Measurements from ENCODE around the gene IRX5.

The IRX5 gene

DNA sequence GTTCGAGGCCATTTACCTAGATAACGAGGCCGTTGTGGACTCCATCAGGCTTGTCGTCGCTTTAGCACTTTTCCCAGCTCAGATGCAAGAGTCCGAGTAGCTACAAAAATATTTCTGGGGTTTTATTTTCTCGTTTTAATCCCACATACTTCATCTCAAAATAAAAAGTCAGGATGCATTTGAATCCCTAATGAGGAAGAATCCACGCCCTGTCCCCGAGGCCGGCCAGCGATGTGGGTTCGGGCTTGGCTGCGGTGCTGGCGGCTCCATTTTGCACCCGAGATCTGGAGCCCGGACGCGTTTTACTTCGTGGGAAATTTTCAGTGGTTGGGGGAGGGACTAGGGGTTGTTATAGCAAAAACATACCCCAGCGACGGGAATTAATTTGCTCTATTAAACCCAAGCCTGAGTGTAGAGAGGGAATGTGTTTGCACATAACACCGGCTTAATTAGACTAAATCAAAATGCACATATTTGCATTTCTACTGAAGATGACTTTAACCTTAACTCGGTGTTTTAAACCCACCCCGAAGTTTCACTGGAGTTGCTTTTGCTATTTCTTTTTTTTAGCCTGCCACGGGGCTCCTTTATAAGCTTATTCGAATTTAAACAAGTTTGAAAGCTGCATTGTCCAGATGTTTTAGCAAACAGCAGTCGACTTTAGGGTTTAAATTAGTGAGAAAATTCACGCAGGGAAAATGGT, 4.8 kb downstream of the IRX5 start:
- DNase-seq, result no peak
- no peaks in the 10 kb centered on the region for H3K36me3 ChIP-seq (replicated peaks)
- no peak overlapping the region for H3K27ac ChIP-seq
- peaks cover 85% of the 10 kb centered on the region for H3K27me3 ChIP-seq (replicated peaks)
- TF ChIP-seq, protein P1, sequence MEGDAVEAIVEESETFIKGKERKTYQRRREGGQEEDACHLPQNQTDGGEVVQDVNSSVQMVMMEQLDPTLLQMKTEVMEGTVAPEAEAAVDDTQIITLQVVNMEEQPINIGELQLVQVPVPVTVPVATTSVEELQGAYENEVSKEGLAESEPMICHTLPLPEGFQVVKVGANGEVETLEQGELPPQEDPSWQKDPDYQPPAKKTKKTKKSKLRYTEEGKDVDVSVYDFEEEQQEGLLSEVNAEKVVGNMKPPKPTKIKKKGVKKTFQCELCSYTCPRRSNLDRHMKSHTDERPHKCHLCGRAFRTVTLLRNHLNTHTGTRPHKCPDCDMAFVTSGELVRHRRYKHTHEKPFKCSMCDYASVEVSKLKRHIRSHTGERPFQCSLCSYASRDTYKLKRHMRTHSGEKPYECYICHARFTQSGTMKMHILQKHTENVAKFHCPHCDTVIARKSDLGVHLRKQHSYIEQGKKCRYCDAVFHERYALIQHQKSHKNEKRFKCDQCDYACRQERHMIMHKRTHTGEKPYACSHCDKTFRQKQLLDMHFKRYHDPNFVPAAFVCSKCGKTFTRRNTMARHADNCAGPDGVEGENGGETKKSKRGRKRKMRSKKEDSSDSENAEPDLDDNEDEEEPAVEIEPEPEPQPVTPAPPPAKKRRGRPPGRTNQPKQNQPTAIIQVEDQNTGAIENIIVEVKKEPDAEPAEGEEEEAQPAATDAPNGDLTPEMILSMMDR (IDR thresholded peaks at IDR 0.05; ENCODE audit: low read depth, low read length, missing control alignments), result no peak
- in situ Hi-C loops (cut with HindIII; ENCODE audit: low pct_ligation_motif_present, low sequenced_read_pairs), result loop anchor here (25.0 kb wide), 1 partner anchor 648 kb away; the partner anchor contains the start of gene IRX3
- H3K4me3 ChIP-seq (ENCODE audit: low read depth, low read length), result no peak overlapping the region

DNA sequence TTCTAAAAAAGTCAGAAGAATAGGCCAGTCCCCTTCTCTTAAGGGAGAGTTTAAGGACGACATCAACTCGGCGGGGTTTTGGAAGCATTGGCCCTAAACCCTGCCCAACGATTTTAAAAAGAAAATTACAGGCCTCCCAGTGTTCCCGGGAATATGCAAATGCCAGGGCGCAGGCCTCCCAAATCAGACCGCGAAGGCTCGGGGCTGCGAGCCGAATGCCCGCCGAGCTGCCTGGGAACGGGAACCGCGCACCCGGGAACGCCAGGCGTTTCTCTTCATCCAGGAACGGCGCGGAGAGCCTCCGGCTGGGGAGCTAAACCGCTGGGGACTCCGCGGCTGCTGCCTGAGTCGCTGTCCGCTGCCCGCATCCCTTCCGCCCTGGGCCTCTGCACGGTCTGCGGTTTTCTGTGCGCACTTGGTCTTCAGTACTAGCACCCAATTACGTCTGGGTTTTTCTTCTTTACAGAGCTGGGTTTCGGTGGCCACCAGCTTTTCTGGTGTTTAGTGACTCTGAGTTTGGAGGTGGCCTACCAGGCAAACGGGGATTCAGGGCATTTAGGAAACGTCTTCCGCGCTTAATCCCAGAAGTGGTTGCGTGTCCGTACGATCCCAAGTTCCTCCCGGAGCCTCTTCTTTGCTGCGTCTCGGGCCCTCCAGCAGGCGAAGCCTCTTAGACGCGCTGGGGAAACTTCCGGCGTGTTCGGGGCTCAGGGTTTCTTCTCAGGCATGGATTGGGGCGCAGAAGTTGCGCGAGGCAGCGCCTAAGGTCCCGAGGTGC, 5.7 kb downstream of the IRX5 start:
- H3K4me3 ChIP-seq (ENCODE audit: low read depth, low read length), result no peak overlapping the region
- in situ Hi-C loops (cut with HindIII; ENCODE audit: low pct_ligation_motif_present, low sequenced_read_pairs), result loop anchor here (25.0 kb wide), 1 partner anchor 649 kb away; the partner anchor contains the start of gene IRX3

DNA sequence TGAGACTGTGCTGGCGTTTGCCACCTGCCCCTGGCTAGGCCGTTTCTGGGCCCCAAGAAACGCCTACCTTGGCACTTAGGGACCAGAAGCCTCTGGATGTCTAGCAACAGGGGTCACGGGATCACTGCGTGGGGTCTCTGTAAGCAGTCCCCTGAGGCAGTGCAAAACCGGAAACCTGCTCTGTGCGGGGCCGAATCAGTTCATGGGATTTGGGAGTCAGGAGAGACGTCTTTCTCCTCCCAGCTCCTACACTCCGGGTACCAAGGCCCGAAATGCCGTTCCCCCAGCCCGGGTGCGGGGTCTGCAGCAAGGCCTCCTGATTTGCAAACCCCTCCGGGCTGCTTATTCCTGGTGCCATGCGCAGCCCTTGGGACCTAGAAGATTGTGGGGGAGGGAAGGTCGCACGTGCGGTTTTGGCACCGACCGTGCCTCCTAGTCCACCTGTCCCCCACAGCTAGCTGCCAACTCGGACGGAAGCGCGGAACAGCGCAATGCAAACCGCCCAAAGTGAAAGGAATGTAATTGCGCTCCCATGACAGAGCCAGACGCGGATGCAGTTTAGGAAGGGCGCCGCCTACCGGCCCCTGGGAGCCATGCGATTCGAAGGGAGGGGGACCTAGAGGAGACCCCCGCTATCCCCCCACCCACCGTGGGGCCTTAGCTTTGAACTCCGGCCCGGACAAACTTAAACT, 6.5 kb downstream of the IRX5 start:
- DNase-seq, result no peak
- Histone ChIP-seq H3K4me3 (ENCODE audit: low read depth, low read length) (peak overlapping the region; percentile 22), H3K27me3 (replicated peaks) (peaks cover 94% of the 10 kb centered on the region), H3K27ac (no peak overlapping the region), H3K36me3 (replicated peaks) (no peaks in the 10 kb centered on the region)
- in situ Hi-C loops (cut with HindIII; ENCODE audit: low pct_ligation_motif_present, low sequenced_read_pairs), result loop anchor here (25.0 kb wide), 1 partner anchor 650 kb away; the partner anchor contains the start of gene IRX3
- TF ChIP-seq, protein P1 (IDR thresholded peaks at IDR 0.05; ENCODE audit: low read depth, low read length, missing control alignments), result peak; percentile 79

More for the DNA sequence above, 5.7 kb downstream of the IRX5 start:
- Histone ChIP-seq H3K27ac (no peak overlapping the region), H3K27me3 (replicated peaks) (peaks cover 95% of the 10 kb centered on the region), H3K36me3 (replicated peaks) (no peaks in the 10 kb centered on the region)
- DNase-seq, result no peak
- TF ChIP-seq, protein P1 (IDR thresholded peaks at IDR 0.05; ENCODE audit: low read depth, low read length, missing control alignments), result no peak

DNA sequence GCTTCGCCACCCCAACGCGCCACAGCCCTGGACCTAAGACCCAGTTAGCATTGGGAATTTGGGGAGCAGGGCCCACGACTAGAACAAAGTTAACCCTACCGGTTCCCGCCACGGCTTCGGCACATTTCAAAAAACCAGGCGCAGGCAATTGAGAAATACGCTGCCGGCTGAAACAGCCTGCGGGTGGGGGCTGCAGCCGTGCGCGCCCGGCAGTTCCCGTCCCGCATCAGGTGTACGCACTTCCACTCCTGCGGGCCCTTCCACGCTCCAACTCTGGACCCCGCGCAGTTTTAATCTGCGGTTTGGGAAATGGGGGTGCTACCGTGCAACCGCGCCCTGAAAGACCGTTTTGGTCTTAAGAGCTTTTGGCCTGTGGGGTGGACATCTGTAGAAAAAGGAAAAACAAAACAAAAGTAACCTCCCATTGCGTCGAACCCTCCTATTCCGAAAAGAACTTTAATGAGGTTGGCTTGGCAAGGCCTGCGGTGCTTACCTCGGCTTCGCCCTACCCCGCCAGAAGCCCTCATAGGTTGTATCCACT, 7.1 kb downstream of the IRX5 start:
- no peak for DNase-seq
- H3K4me3 ChIP-seq (ENCODE audit: low read depth, low read length), result no peak overlapping the region
- peaks cover 89% of the 10 kb centered on the region for H3K27me3 ChIP-seq (replicated peaks)
- H3K27ac ChIP-seq, result no peak overlapping the region
- in situ Hi-C loops (cut with HindIII; ENCODE audit: low pct_ligation_motif_present, low sequenced_read_pairs), result loop anchor here (25.0 kb wide), 1 partner anchor 650 kb away; the partner anchor contains the start of gene IRX3
- H3K36me3 ChIP-seq (replicated peaks), result no peaks in the 10 kb centered on the region
- TF ChIP-seq, protein P1 (IDR thresholded peaks at IDR 0.05; ENCODE audit: low read depth, low read length, missing control alignments), result no peak

DNA sequence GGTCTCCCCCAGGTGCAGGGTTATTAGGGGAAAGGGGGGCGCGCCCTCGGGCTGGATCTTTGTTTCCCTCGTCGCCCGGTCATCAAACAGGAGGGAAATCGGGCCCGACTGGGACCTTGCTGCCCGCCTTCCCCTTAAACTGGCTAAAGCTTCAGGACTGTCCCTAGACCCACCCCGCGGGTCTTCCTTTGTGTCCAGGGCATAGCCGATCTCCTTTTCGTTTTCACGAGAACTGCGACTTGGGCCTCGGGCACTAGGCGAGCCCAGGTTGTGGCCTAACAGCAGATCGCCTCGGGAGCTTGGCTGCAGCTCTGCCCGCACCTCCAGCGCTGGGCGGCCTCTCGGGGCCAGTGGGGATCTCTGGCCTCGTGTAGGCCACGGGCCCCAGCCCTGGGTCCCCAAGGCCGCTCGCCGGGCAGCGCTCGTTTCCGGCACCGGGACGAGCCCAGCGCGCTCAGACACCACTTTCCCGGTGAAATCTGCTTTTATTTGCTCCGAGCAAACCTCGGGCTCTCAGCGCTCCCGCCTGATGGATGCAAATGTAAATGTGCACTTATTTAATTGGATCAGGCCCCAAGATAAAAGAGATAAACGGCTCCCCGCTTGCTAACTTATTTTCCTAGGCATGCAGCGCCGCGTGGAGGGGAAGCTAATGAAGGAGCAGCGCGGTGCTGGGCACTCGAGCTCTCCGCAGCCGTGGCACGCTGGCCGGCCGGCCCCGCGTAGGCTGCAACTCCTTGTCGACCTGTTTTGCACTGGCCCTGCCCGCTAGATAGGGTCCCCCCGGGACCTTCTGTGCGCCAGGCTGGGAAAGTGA, 7.8 kb downstream of the IRX5 start:
- in situ Hi-C loops (cut with HindIII; ENCODE audit: low pct_ligation_motif_present, low sequenced_read_pairs), result loop anchor here (25.0 kb wide), 1 partner anchor 651 kb away; the partner anchor contains the start of gene IRX3
- no peaks in the 10 kb centered on the region for H3K36me3 ChIP-seq (replicated peaks)
- H3K4me3 ChIP-seq (ENCODE audit: low read depth, low read length), result no peak overlapping the region
- H3K27ac ChIP-seq, result no peak overlapping the region
- TF ChIP-seq, protein P1 (IDR thresholded peaks at IDR 0.05; ENCODE audit: low read depth, low read length, missing control alignments), result peak; percentile 13
- DNase-seq, result no peak
- H3K27me3 ChIP-seq (replicated peaks), result peaks cover 88% of the 10 kb centered on the region

All from brain microvascular endothelial cell (primary cell).